ENCODE data around the gene PTPRE. TPM values are rescaled to one million over a fixed set of nuclear protein-coding genes. Genes with fewer than 3 reads are reported as not detected.

Gene PTPRE
- total RNA-seq, 6 experiments from 2014 or later: 2.3 to 9.2 (median 2.7) TPM

DNA sequence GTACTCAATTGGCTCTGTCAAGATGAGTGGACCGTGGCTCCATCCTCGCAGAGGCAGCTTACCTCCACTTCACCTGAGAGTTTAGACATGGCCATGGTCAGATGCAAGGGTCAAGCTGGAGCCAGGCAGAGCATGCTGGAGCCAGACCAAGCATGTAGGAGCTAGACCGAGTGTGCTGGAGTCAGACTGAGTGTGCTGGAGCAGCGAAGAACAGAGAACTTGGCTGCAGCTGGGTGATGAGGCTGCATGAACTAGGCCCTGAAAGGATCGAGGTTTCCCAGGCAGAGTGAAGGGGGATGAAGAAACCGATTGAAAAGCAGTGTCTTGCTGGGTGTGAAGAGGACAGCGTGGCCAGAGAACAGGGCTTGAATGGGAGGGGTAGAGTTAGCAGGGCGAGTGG, 133.2 kb downstream of the PTPRE start:
- Histone ChIP-seq H3K27ac (no peak overlapping the region), H3K27me3 (no peaks in the 10 kb centered on the region), H3K4me1 (no peaks in the 10 kb centered on the region), H3K36me3 (no peaks in the 10 kb centered on the region), H3K4me3 (no peak overlapping the region), H3K9me3 (no peaks in the 10 kb centered on the region)
- intact Hi-C loops (cut with DNase I): no loop called here
- ATAC-seq: no peak
- TF ChIP-seq POLR2A (IDR thresholded peaks at IDR 0.05): no peak
- TF ChIP-seq, protein P1, sequence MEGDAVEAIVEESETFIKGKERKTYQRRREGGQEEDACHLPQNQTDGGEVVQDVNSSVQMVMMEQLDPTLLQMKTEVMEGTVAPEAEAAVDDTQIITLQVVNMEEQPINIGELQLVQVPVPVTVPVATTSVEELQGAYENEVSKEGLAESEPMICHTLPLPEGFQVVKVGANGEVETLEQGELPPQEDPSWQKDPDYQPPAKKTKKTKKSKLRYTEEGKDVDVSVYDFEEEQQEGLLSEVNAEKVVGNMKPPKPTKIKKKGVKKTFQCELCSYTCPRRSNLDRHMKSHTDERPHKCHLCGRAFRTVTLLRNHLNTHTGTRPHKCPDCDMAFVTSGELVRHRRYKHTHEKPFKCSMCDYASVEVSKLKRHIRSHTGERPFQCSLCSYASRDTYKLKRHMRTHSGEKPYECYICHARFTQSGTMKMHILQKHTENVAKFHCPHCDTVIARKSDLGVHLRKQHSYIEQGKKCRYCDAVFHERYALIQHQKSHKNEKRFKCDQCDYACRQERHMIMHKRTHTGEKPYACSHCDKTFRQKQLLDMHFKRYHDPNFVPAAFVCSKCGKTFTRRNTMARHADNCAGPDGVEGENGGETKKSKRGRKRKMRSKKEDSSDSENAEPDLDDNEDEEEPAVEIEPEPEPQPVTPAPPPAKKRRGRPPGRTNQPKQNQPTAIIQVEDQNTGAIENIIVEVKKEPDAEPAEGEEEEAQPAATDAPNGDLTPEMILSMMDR (IDR thresholded peaks at IDR 0.05): no peak
- no peak for DNase-seq
- WGBS (ENCODE audit: insufficient coverage, low coverage, low lambda C conversion rate, missing lambda C conversion rate): 65% methylated on average over 6 of the region's 8 CpGs

GRCh38 chr10:128040681-128041080, 133.8 kb downstream of the PTPRE start:
- ATAC-seq (no peak), DNase-seq (no peak)
- Histone ChIP-seq H3K36me3 (no peaks in the 10 kb centered on the region), H3K27ac (no peak overlapping the region), H3K9me3 (no peaks in the 10 kb centered on the region), H3K4me1 (no peaks in the 10 kb centered on the region), H3K27me3 (no peaks in the 10 kb centered on the region), H3K4me3 (no peak overlapping the region)
- intact Hi-C loops (cut with DNase I): no loop called here
- 50% methylated on average over 1 of the region's 8 CpGs for WGBS (ENCODE audit: insufficient coverage, low coverage, low lambda C conversion rate, missing lambda C conversion rate)
- TF ChIP-seq, protein P1 (IDR thresholded peaks at IDR 0.05): no peak
- TF ChIP-seq POLR2A (IDR thresholded peaks at IDR 0.05): no peak

DNA sequence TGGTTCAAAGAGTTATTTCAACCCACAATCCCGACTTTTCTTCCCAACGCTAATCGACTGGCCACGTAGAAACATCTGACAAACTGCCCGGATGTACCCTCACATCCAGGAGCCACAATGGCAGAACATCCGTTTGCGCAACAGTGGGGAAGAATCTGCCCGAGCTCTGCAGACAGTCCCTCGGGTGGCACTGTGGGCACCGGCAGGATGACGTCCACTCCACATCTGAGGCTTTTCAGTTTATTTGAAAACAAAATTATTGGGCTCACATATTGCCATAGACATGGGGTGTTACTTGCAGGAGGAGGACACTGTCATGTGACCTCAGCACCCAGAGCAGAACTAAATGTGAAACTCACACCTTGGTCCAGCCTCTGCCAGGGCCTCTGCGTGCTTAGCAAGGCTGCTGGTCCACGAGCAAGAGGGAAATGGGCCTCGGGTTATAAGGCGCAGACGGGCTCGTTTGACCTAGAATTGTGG, 135.3 kb downstream of the PTPRE start:
- Histone ChIP-seq H3K27ac (no peak overlapping the region), H3K4me1 (no peaks in the 10 kb centered on the region), H3K9me3 (no peaks in the 10 kb centered on the region), H3K4me3 (no peak overlapping the region), H3K36me3 (no peaks in the 10 kb centered on the region), H3K27me3 (no peaks in the 10 kb centered on the region)
- ATAC-seq (peak in 1 of 4 donors; percentile 30), DNase-seq (no peak)
- WGBS (ENCODE audit: insufficient coverage, low coverage, low lambda C conversion rate, missing lambda C conversion rate): 57% methylated on average over 13 of the region's 17 CpGs
- intact Hi-C loops (cut with DNase I): no loop called here
- TF ChIP-seq, protein P1 (IDR thresholded peaks at IDR 0.05): no peak
- TF ChIP-seq POLR2A (IDR thresholded peaks at IDR 0.05): no peak

GRCh38 chr10:128043259-128044045, 136.5 kb downstream of the PTPRE start:
- H3K4me3 ChIP-seq: no peak overlapping the region
- no peaks in the 10 kb centered on the region for H3K9me3 ChIP-seq
- H3K27ac ChIP-seq: no peak overlapping the region
- H3K4me1 ChIP-seq: no peaks in the 10 kb centered on the region
- ATAC-seq (no peak), DNase-seq (no peak)
- H3K27me3 ChIP-seq: no peaks in the 10 kb centered on the region
- no peak for TF ChIP-seq POLR2A (IDR thresholded peaks at IDR 0.05)
- TF ChIP-seq, protein P1 (IDR thresholded peaks at IDR 0.05): no peak
- intact Hi-C loops (cut with DNase I): no loop called here
- H3K36me3 ChIP-seq: no peaks in the 10 kb centered on the region
- WGBS (ENCODE audit: insufficient coverage, low coverage, low lambda C conversion rate, missing lambda C conversion rate): 45% methylated on average over 16 of the region's 18 CpGs

All from right lobe of liver (tissue), 6 donors.